WERI-Rb-1 (cell line): Measurements from ENCODE around the gene SLC10A7.

Source experiments
- DNase-seq: peaks from one replicate; pipeline ENCODE4 v3.0.0-alpha.2; 2020
- H3K27ac ChIP-seq: fragments of 250-450 bp; sonication (Bioruptor Pico); 2 replicates; pipeline ENCODE4 v1.5.1; 2020; ENCODE audit warnings: mild to moderate bottlenecking, moderate library complexity
- H3K27me3 ChIP-seq: fragments of 250-450 bp; sonication (Bioruptor Pico); 2 replicates; pipeline ENCODE4 v1.5.1; 2021; ENCODE audit warnings: mild to moderate bottlenecking, low read depth, moderate library complexity; ENCODE audit not compliant: insufficient read depth, severe bottlenecking
- H3K36me3 ChIP-seq: fragments of 250-450 bp; sonication (Bioruptor Pico); 2 replicates; pipeline ENCODE4 v1.5.1; 2020; ENCODE audit warnings: mild to moderate bottlenecking, moderate library complexity
- H3K4me3 ChIP-seq: 2 replicates; pipeline ENCODE4 v1.5.1; 2011; ENCODE audit warnings: low read depth, mild to moderate bottlenecking, control low read depth, low read length
- H3K9me3 ChIP-seq: fragments of 250-450 bp; sonication (Bioruptor Pico); 2 replicates; pipeline ENCODE4 v1.5.1; 2021; ENCODE audit warnings: mild to moderate bottlenecking, moderate library complexity; ENCODE audit not compliant: severe bottlenecking
- TF ChIP-seq, protein P1 (sequence below): IDR thresholded peaks from 2 replicates; pipeline ENCODE4 v1.5.1; 2011; ENCODE audit warnings: low read depth, mild to moderate bottlenecking, control low read depth, inconsistent platforms, low read length

Gene SLC10A7

DNA sequence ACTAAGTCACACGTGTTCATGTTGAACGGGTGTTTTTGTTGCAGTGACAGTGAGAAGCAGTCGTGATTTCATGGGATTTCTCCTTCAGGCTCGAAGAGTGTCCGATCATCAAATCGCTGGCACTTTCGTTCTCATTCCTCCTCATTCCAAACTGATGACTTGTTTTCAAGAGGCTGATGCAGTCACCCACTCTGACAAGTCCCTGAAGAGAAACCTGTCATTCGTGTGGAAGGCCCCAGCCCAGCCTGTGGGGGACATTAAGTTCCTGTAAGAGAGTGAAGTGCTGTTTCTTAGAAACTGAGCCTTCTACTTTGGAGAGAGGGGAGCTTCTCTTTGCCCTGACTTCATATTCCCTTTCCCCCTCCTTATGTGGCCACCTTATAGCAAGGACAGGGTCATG is 299.4 kb downstream of the SLC10A7 start:
- TF ChIP-seq, protein P1, sequence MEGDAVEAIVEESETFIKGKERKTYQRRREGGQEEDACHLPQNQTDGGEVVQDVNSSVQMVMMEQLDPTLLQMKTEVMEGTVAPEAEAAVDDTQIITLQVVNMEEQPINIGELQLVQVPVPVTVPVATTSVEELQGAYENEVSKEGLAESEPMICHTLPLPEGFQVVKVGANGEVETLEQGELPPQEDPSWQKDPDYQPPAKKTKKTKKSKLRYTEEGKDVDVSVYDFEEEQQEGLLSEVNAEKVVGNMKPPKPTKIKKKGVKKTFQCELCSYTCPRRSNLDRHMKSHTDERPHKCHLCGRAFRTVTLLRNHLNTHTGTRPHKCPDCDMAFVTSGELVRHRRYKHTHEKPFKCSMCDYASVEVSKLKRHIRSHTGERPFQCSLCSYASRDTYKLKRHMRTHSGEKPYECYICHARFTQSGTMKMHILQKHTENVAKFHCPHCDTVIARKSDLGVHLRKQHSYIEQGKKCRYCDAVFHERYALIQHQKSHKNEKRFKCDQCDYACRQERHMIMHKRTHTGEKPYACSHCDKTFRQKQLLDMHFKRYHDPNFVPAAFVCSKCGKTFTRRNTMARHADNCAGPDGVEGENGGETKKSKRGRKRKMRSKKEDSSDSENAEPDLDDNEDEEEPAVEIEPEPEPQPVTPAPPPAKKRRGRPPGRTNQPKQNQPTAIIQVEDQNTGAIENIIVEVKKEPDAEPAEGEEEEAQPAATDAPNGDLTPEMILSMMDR, result no peak
- no peak overlapping the region for H3K27ac ChIP-seq
- H3K36me3 ChIP-seq, result no peaks in the 10 kb centered on the region
- DNase-seq, result no peak
- no peaks in the 10 kb centered on the region for H3K9me3 ChIP-seq
- H3K4me3 ChIP-seq, result no peak overlapping the region
- no peaks in the 10 kb centered on the region for H3K27me3 ChIP-seq

DNA sequence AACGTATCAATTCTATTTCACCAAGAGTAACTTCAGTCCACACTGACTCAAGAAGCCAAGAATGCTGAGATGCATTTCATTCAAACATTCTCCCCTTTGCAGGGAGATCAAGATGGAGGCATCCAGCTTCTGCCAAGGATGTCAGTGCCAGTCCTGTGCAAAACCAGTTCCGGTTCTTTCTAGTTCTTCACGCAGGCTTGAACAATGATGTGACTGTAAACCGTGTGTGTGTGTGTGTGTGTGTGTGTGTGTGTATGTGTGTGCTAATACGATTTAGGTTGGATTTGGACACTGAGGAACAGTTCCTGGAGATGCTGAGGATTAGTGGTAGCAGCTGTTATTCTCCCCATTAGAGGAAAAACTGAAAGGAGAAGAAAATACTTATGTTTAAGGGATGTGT is 307.5 kb downstream of the SLC10A7 start, which contains the start of gene REELD1:
Gene REELD1, plus strand, starts transcription at position 301 of the 400 bp plus-strand sequence. CDS start 2,415 bp downstream, outside the sequence.
- TF ChIP-seq, protein P1, result no peak
- Histone ChIP-seq H3K36me3 (no peaks in the 10 kb centered on the region), H3K27me3 (no peaks in the 10 kb centered on the region), H3K9me3 (no peaks in the 10 kb centered on the region), H3K27ac (no peak within 1 kb of the TSS), H3K4me3 (no peak within 1 kb of the TSS)
- DNase-seq, result peak; percentile 43

DNA sequence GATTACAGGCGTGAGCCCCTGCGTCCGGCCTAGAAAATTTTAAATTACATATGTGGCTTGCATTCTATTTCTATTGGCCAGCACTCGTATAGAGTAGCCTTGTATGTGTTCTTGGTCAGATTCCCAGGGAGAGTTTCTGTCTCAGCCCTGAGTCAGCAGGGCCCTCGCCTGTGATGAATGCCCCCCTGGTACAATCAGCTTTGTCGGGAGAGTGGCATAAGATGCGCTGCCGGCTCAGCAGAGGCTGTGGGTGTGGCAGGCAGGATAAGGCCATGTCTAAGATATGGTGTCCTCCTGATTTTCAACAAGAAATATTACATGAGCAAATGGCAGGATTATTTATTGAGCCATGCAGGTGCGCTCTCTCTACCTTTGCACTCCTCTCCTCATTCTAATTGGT is 309.0 kb downstream of the SLC10A7 start:
- H3K9me3 ChIP-seq, result no peaks in the 10 kb centered on the region
- H3K4me3 ChIP-seq, result no peak overlapping the region
- TF ChIP-seq, protein P1, result no peak
- H3K27me3 ChIP-seq, result no peaks in the 10 kb centered on the region
- H3K36me3 ChIP-seq, result no peaks in the 10 kb centered on the region
- H3K27ac ChIP-seq, result no peak overlapping the region
- no peak for DNase-seq

DNA sequence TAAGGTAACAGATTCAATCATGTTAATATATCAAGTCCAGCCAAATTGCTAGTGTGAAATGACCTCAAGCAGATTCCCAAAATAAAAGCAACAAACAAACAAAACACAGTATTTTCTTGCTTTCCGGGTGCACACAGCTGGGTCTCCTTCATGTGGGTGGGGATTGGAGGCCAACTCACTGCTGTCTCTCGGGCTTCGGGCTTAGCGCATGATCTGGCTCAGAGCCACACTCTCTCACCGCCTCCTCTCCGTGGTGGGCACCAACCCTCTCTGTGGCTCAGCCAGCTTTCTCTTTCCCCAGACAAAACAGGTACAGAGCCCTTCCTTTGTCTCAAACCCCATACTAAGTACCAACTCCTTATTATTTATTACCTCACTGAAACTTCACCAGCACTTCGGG is 310.3 kb downstream of the SLC10A7 start:
- no peak for DNase-seq
- no peak overlapping the region for H3K27ac ChIP-seq
- no peaks in the 10 kb centered on the region for H3K27me3 ChIP-seq
- H3K4me3 ChIP-seq, result no peak overlapping the region
- no peaks in the 10 kb centered on the region for H3K9me3 ChIP-seq
- H3K36me3 ChIP-seq, result no peaks in the 10 kb centered on the region
- TF ChIP-seq, protein P1, result no peak

DNA sequence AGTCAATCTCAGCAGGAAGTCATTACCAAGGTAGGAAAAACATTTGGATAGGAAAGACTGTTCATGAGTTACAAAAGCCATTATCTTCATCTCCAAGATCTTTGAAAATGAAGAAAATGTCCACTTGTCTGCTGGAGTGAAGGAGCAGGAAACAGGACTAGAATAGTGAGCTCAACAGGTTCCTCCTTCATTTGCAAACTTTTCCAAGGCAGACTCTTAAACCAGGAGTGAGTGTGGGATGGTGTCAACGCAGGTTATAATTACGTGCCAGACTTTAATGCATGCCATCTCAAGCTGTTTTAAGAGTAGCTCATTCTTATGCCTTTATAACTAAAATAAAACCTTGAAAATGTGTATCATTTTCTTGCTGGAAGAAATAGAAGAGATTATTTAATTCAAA is 310.9 kb downstream of the SLC10A7 start:
- no peak for DNase-seq
- H3K4me3 ChIP-seq, result no peak overlapping the region
- TF ChIP-seq, protein P1, result no peak
- H3K9me3 ChIP-seq, result no peaks in the 10 kb centered on the region
- H3K27ac ChIP-seq, result no peak overlapping the region
- H3K36me3 ChIP-seq, result no peaks in the 10 kb centered on the region
- H3K27me3 ChIP-seq, result no peaks in the 10 kb centered on the region

DNA sequence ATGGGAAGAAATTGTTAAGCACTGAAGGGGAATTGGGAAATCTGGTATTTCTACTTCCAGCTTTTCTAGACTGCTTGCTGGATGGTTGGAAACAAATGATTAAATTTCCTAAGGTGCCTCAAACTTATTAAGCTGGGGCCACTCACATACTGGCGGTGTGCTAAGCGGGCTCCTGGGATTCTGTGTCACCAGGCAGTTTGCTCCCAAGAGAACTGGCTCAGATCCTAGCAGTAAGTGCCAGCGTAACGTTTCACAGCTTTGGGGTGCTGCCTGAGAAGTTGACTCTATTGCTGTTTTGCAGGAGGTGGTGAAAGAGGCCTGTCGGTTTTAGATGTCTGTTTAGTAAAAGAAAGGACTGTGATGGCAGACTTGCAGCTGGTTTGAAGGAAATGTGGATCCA is 314.3 kb downstream of the SLC10A7 start:
- Histone ChIP-seq H3K27me3 (no peaks in the 10 kb centered on the region), H3K27ac (no peak overlapping the region), H3K4me3 (no peak overlapping the region), H3K9me3 (no peaks in the 10 kb centered on the region), H3K36me3 (no peaks in the 10 kb centered on the region)
- DNase-seq, result no peak
- TF ChIP-seq, protein P1, result no peak
